HG02798 (cell line): ENCODE data around the gene BCLAF1.
A peak's percentile ranks its signal among the peaks of the same experiment; 100 is the strongest.
"Not testable (repeated sequence)": the region's sequence is repeated elsewhere in the genome, so short reads cannot be mapped to it uniquely, and the experiment has no call there.

Experiments
- ATAC-seq: cut with Tn5 transposase; IDR thresholded peaks from one replicate; pipeline ENCODE4 v1.9.1; 2021; ENCODE audit warnings: mild to moderate bottlenecking; ENCODE audit not compliant: unreplicated experiment, poor library complexity

BCLAF1 gene

DNA sequence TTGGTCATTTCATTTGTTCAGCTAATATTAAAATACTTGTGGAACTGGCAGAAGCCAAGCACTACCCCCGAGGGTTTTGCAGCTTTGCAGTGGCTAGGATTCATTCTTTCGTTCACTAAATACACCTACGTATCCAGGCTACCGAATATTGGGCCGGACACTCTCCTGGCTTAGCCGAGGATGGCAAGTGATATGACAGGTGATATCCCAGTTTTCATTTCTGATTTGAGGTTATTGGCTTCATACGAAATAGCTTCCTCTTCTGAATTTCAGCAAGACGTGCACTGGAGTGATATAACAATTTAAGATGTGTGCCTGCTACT is 39.0 kb downstream of the BCLAF1 start:
- peak; percentile 7 for ATAC-seq

DNA sequence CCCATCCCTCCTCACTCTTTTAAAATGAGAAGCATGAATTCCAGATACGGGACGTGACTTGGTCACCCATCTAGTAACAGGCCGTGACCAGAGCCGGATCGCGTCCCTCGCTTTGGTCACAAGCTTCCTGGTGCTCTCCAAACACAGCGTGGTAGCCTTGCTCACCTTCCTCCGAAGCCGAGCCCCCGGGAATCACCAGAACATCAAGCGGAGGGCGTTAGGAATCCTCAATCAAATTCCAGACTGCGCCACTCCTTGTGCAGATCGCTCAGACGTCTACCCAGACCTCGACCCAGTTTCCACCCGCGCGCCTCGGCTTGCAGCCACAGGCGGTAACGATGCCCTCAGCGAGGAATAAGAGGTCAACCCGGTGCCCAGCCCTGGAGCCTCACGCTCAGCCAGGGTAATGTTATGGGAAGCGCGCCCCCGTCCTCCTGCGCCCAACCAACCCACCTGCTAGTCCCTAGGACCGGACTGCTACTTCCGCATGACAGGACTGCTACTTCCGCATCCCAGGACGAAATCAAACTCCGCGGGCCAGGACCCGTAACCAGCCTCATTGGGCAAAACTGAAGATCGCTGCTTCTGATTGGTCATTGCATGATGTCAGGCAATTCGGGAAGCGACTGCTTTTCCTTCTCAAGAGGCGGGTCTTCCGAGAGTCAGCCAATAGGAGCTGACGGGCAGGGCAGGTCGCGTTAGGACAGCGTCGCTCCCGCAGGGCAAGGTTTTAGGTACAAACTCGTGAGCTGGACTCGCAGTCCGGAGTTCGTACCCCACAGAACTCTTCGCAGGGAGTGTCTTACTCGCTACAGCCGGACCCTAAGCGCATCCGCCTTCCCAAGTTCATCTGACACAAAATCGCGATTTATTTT is 39.6 kb downstream of the BCLAF1 start, which contains the start of gene MTFR2:
Gene MTFR2 (minus strand): TSS at position 501 of the 875 bp plus-strand sequence. CDS start 1,212 bp downstream, outside the sequence.
- peak; percentile 98 for ATAC-seq

DNA sequence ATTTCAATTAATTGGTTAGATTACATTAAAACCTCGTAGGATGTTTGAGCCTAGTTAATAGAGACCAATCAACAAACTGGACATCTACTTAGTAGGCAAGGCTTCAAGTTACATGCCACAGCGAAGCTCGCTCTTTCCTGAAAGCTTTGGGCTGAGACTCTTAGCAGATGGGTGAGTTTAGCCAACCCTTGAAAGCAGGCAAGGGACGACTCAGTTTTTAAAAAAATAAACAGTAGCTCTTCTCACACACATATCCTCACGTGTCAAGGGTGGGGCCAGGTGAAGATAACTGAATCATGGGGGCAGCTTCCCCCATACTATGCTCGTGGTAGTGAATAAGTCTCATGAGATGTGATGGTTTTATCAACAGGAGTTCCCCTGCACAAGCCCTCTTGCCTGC is 40.3 kb downstream of the BCLAF1 start:
- no peak for ATAC-seq

DNA sequence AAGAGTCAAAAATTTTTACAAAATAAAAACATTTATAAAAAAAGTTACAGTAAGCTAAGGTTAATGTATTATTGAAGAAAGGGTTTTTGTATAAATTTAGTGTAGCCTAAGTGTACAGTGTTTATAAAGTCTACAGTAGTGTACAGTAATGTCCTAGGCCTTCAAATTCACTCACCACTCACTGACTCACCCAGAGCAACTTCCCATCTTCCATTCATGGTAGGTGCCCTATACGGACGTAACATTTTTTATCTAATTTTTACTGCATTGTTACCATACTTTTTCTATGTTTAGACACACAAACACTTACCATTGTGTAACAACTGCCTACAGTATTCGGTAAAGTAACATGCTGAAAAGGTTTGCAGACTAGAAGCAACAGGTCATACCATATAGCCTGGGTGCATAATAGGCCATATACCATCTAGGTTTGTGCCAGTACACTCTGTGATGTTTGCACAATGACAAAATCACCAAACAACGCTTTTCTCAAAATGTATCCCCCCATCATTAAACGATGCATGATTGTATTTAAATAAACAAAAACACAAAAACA is 45.5 kb downstream of the BCLAF1 start:
- ATAC-seq: no peak

DNA sequence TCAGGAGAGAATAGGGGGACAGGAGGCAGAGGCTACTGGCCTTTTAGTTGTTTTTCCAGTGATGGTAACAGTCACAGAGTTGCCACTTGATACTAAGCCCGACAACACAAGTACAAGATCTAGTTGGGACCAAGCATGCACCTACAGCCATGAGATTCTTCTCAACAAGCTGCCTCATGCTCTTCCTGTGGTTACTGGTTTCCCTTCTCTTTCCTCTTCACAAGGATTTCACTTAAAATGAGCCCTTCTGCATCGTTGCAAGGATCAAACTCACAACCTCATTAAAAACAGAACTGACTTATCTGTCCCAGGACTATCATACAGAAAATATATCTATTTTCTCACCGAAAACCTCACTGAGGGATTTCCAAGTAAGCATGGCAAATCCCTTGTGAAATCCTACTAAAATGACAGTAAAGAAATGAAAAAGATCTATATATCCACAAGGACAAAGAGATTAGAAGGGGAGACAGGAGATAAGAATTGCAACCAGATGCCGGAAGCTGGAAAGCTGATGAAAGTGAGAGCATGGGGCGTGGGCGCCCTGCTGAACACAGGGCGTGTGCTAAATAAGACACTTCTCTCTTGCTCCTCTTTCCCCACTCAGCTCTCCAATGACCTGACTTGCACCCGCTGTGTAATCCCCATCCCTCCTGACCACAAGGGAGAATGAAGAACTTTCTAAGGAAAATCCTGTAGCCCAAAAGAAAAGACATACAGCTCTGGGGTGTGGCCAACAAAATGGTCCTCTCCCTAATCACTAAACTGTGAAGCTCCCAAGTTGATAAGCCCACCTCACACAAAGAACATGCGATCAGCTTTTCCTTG is 53.0 kb downstream of the BCLAF1 start:
- no peak for ATAC-seq

DNA sequence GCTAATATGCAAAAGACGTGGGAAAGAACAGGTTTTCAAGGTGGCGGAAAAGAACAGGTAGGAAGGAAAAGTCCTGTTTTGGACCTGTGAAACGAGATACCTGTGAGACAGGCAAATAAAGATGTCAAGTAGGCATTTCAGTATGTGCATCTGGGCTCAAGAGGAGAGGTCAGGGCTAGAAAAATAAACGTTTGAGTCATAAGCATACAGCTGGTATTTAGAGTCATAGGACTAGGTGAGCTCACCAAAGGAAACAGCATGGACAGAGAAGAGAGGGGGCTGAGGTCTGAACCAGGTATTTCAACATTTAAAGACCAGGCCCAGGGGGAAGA is 54.4 kb downstream of the BCLAF1 start:
- ATAC-seq: no peak

DNA sequence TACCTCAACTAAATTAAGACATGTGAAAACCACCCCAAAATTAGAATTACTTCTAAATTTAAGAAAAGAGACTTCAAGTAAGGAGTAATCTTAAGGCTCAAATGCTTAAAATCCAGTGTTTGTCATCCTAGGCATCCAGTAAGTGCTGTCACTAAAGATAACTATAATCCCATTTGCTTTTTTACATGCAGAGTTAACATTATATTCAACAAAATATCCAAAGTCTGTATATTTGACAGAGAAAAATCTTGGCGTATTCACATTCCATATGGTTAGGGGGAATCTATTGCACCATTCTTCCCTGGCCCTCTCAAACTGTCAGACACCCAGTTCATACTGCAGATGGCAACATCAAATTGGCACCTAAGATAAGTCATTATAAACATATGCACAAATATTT is 56.9 kb downstream of the BCLAF1 start:
- ATAC-seq: no peak

DNA sequence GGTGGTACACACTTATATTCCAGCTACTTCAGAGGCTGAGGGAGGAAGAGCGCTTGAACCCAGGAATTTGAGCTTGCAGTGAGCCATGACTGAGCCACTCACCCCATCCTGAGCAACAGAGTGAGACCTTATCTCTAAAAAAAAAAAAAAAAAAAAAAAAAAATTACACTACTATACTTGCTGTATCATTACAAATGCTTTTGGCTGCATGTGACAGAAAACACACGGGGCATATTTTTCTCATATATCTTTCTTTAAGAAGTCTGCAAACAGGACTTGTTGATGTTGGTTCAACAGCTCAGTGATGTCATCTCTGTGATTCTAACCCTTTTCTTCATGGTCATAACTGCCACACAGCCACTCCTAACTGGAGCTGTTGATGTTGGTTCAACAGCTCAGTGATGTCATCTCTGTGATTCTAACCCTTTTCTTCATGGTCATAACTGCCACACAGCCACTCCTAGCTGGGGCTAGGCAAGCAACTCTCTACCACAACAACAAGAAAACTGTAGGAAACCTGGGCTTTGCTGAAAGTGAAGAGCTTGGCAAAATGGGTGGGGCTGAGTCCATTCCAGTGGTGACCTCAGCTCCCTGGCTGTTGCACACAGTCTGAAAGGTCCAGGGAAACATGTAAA is 59.3 kb downstream of the BCLAF1 start:
- ATAC-seq: no peak

DNA sequence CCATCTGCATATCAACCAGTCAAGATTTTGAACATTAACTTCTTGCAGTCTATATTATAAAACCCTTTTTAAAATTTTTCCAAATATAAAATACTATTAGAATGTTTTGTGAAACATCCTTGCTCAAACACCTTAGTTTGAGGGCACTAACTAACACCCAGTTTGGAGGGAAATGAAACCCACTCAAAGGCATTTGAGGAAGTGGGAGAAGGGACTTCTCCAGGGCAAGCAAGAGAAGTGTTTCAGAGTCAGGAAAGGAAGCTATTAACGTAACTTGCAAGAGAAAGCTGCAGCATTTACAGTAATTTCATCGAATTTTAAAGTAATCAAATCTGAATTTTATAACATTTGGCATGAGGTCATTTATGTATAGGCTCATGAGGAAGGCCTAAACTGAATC is 60.8 kb downstream of the BCLAF1 start:
- peak; percentile 49 for ATAC-seq

DNA sequence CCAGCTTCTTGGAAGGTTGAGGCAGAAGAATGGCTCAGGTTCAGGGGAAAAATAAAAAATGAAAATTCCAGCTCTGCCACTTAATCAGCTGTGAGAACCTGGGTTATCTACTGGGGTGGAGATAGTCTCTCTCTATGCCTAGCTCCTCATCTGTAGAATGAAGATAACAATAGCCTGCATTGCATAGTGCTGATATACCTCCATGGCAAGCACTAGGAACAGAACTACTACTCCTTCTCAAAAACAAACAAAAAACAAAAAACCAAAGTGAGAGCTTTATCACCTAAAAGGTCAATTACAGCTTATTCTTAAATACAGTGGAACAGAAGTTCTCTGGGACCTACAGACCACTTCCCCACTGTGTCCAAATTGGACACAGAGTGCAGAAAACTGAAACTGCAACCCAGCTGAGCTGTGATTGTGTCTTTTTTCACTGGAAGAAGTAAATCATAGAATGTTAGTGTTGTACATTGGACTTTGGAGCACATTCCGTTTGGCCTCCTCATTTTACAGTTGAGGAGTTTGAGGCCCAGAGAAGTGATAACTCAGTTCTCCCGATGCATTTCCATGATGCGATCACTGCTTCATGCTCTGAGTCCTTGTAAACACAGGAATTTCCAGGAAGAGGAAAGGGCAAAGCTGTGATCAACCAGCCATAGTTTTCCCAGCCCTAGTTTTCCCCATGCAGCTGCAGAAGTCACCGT is 62.8 kb downstream of the BCLAF1 start:
- ATAC-seq: peak; percentile 12

DNA sequence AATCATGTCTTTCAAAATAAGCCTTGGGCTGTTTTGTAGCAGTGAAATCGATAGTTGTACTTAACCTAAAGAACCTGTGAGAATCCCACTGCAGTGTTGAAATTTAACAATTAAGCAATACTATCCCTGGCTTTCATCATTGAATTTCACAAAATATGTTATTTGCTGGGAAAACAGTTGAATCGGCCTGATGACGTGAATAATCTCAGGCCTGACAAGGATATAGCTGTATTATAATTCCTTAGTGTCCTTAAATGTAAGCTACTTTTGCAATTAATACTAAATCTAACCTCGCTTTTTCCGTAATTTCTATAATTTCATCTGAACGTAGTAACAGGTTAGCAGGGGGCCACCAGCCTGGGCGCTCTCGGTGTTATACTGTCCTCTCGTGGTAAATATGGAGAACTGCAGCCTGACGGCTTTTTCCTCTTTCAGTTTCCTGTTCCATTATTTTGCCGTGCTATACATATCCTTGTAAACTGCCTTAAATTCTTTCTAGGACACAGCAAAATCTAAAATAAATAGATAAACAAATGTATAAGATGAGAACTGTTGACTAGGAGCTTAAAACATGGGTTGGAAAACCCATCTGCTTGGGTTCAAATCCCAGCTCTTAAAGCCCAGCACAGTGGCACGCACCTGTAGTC is 63.5 kb downstream of the BCLAF1 start:
- ATAC-seq: peak; percentile 79

DNA sequence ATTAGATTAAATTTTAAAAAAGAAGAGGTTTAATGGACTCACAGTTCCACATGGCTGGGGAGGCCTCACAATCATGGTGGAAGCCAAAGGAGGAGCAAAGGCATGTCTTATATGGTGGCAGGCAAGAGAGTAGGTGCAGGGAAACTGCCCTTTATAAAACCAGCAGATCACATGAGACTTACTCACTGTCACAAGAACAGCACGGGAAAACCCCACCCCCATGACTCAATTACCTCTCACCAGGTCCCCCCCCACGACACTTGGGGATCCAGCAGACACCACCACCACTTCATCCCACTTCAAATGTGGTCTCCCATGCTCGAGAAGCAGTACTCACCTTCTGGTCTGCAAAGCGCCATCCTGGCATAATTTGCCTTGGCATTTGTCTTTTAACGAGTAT is 64.2 kb downstream of the BCLAF1 start:
- no peak for ATAC-seq

DNA sequence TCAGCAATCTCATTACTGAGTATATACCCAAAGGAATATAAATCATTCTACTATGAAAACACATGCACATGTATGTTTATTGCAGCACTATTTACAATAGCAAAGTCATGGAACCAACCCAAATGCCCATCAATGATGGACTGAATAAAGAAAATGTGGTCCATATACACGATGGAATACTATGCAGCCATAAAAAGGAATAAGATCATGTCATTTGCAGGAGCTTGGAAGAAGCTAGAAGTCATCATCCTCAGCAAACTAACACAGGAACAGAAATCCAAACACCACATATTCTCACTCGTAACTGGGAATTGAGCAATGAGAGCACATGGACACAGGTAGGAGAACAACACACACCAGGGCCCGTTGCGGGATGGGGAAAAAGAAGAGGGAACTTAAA is 64.7 kb downstream of the BCLAF1 start:
- ATAC-seq: not testable (repeated sequence)

DNA sequence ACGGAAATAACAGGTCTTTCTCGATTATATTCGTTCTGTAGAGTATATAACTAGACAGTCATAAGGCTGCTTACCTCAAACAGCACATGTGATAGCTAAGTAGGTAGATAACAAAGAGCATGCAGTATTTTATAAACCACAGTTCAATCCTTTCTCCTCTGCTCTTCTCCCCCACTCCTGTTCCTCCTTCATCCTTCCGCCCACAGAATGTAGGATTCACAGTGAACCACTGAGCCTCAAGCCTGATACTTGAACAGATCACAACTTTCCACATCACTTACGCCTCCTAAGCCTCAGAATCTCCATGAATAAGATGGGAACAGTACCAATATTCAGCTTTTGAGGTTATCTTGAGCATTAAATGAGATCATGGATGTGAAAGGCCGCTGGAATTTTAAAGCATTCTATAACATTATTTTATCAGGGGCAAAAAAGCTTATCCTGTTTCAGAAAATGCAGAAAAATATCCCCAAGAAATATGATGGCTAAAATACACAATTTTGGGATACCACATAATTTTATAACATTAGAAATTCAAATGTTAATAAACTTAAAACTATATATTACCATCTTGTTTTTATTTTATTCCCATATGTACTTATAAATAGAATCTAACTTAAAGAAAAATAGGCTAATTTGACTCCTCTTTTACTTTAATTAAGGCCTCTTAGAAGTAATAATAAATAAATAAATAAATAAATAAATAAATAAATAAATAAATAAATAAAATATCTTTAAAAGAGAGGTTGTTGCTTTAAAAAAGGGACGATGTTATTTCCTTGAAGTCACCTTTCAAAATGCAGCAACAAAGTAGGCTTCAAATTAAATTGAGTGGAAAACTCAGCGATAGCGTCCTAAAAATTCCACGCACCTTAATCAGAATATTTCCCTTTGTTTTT is 72.9 kb downstream of the BCLAF1 start:
- ATAC-seq: no peak

DNA sequence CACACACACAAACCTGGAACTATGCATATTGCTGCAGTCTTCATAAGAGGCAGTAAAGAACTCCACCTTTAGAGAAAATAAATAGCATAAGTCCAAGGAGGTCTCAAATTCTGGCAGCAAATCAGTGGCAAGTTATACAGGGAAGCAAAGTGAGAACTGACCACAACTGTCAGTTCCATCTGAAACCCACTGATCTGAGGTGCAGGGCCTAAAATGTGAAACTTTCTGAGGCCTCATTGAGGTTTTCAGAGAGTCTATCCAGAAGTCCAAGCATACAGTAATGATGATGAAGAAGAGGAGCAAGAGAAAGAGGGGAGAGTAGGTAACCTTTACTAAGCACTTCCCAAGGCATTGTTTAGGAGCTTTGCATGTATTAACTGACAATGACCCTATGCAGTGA is 75.8 kb downstream of the BCLAF1 start:
- no peak for ATAC-seq

DNA sequence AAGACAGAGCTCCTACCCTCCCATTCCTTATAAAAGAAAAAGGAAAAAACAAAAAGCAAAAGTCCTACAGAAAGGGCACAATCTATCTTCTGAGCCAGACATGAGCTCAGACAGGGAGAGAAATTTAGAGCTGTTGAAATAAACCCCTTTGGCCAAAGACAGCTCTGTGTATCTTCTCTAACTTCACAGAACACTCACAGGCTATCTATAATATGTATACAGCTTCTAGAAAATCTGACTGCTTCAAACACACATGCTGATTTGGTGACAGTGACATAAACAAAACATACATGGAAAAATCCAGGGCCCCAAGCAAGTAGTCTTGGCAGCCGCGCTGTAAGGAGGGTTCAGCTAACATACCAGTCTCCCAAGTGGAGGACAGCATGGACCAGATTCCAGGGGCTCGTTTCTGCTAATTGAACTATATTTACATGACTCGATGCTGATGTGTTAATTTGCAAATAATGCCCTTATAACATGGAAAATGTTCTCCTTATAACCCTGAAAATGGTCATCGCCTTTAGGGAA is 76.6 kb downstream of the BCLAF1 start:
- no peak for ATAC-seq

DNA sequence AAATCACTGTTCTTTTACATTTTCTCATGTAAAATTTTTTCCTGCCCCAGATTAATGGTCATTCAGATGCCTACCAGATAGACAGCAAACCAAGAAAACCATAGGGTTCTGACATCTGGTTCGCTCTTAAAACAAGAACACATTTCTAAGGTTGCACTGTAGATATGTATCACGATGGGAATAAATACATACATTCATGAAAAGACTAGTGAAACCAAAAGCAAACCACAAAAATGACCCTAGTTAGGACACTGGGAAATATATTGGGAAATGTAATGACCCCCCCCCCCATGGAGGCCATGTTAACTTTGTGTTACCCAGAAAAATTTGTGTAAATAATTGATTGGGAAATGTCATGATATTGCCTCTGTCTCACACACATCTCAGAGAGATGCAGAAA is 77.0 kb downstream of the BCLAF1 start:
- ATAC-seq: no peak

DNA sequence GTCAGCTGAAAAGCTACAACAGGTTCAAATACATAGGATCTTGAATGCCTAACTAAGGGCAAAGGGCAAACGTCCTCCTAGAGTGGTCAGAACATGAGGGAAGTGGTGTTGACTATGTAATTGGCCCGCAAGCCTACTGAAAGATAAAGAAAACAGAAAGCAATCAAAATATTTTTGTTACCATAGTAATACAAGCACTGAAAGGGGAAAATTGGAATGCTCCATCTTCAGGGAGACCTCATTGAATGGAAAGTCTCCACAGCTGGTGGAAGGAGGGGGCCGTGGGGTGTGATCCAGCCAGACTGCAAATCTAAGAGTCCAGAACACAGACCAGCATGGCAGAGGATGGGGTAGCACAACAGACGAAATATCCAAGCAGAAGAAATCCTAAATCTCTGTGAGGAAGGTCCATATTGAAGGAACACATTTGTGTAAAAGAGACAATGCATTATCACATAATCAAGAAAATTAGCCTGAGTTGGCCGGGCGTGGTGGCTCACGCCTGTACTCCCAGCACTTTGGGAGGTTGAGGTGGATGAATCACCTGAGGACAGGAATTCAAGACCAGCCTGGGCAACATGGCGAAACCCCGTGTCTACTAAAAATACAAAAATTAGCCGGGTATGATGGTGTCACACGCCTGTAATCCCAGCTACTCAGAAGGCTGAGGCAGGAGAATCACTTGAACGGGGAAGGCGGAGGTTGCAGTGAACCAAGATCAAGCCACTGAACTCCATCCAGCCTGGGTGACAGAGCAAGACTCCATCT is 79.1 kb downstream of the BCLAF1 start:
- ATAC-seq: no peak
